GM23338 (cell line): Measurements from ENCODE around the gene TMEM219.

Source experiments
- CREB1 ChIP-seq: fragments of 250-450 bp; sonication (Bioruptor Pico); IDR thresholded peaks from 2 replicates; pipeline ENCODE4 v1.5.0; 2020; ENCODE audit warnings: low read depth, mild to moderate bottlenecking, moderate library complexity
- EZH2 ChIP-seq: fragments of 200-600 bp; sonication (generic); IDR thresholded peaks from one replicate; pipeline ENCODE4 v1.8.0; 2017; ENCODE audit warnings: antibody characterized with exemption, mild to moderate bottlenecking, low read depth; ENCODE audit not compliant: unreplicated experiment
- EZH2phosphoT487 ChIP-seq: fragments of 200-600 bp; sonication (generic); IDR thresholded peaks from one replicate; pipeline ENCODE4 v1.8.1; 2018; ENCODE audit warnings: antibody characterized with exemption; ENCODE audit not compliant: unreplicated experiment
- JUNB ChIP-seq: IDR thresholded peaks from one replicate; pipeline ENCODE4 v1.6.1; 2016; ENCODE audit warnings: antibody characterized with exemption; ENCODE audit not compliant: unreplicated experiment
- POLR2AphosphoS5 ChIP-seq: IDR thresholded peaks from 2 replicates; pipeline ENCODE4 v1.6.1; 2016; ENCODE audit warnings: antibody characterized with exemption, low read depth
- STAT1 ChIP-seq: IDR thresholded peaks from one replicate; pipeline ENCODE4 v1.6.1; 2016; ENCODE audit warnings: antibody characterized with exemption; ENCODE audit not compliant: unreplicated experiment
- ZNF114 ChIP-seq: fragments of 250-450 bp; sonication (Bioruptor Pico); IDR thresholded peaks from 2 replicates; pipeline ENCODE4 v1.5.0; 2020; ENCODE audit warnings: mild to moderate bottlenecking, moderate library complexity
- ZNF331 ChIP-seq: fragments of 250-450 bp; sonication (Bioruptor Pico); IDR thresholded peaks from 2 replicates; pipeline ENCODE4 v1.5.0; 2020; ENCODE audit warnings: low read depth, mild to moderate bottlenecking, moderate library complexity
- TF ChIP-seq, protein P1 (sequence below), 2 experiments: fragments of 200-600 bp in 1 of 2; sonication (generic) in 1 of 2; conservative IDR thresholded peaks; 2 replicates each; pipeline versions ENCODE4 v1.5.1 to v1.6.1; 2016 to 2017; ENCODE audit warnings: antibody characterized with exemption in 2 of 2, low read depth in 2 of 2, mild to moderate bottlenecking in 2 of 2, moderate library complexity in 1 of 2
- TF ChIP-seq, protein P2 (sequence below): IDR thresholded peaks from one replicate; pipeline ENCODE4 v1.6.1; 2018; ENCODE audit warnings: antibody characterized with exemption; ENCODE audit not compliant: unreplicated experiment
- TF ChIP-seq, protein P3 (sequence below): IDR thresholded peaks from 2 replicates; pipeline ENCODE4 v1.6.1; 2016; ENCODE audit warnings: antibody characterized with exemption
- TF ChIP-seq, protein P4 (sequence below): fragments of 250-450 bp; sonication (Bioruptor Pico); IDR thresholded peaks from 2 replicates; pipeline ENCODE4 v1.5.0; 2020; ENCODE audit warnings: mild to moderate bottlenecking, moderate library complexity

DNA sequence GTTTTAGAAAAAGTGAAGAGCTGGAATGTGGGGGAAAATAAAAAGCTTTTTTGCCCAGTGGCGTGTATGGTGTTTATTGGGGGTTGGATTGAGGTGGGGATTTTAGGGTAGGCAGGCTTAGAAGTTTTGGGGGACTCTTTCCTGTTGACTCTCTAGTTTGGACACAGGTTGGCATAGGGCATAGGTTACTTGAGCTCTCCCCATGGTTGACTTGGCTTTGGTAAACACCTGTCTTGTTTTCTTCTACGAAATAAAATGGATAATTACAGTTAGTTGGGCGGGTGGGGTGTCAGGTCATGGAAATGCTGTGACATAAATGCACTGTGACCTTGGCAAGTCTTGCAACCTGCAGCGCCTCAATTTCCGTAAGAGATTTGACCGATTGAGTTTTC lies 11.1 kb downstream of the TMEM219 start:
- TF ChIP-seq EZH2 = no peak
- TF ChIP-seq, protein P1, sequence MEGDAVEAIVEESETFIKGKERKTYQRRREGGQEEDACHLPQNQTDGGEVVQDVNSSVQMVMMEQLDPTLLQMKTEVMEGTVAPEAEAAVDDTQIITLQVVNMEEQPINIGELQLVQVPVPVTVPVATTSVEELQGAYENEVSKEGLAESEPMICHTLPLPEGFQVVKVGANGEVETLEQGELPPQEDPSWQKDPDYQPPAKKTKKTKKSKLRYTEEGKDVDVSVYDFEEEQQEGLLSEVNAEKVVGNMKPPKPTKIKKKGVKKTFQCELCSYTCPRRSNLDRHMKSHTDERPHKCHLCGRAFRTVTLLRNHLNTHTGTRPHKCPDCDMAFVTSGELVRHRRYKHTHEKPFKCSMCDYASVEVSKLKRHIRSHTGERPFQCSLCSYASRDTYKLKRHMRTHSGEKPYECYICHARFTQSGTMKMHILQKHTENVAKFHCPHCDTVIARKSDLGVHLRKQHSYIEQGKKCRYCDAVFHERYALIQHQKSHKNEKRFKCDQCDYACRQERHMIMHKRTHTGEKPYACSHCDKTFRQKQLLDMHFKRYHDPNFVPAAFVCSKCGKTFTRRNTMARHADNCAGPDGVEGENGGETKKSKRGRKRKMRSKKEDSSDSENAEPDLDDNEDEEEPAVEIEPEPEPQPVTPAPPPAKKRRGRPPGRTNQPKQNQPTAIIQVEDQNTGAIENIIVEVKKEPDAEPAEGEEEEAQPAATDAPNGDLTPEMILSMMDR (conservative IDR thresholded peaks at IDR 0.05; ENCODE audit: low read depth in 2 of 2) = no peak
- no peak for TF ChIP-seq POLR2AphosphoS5
- TF ChIP-seq, protein P2, sequence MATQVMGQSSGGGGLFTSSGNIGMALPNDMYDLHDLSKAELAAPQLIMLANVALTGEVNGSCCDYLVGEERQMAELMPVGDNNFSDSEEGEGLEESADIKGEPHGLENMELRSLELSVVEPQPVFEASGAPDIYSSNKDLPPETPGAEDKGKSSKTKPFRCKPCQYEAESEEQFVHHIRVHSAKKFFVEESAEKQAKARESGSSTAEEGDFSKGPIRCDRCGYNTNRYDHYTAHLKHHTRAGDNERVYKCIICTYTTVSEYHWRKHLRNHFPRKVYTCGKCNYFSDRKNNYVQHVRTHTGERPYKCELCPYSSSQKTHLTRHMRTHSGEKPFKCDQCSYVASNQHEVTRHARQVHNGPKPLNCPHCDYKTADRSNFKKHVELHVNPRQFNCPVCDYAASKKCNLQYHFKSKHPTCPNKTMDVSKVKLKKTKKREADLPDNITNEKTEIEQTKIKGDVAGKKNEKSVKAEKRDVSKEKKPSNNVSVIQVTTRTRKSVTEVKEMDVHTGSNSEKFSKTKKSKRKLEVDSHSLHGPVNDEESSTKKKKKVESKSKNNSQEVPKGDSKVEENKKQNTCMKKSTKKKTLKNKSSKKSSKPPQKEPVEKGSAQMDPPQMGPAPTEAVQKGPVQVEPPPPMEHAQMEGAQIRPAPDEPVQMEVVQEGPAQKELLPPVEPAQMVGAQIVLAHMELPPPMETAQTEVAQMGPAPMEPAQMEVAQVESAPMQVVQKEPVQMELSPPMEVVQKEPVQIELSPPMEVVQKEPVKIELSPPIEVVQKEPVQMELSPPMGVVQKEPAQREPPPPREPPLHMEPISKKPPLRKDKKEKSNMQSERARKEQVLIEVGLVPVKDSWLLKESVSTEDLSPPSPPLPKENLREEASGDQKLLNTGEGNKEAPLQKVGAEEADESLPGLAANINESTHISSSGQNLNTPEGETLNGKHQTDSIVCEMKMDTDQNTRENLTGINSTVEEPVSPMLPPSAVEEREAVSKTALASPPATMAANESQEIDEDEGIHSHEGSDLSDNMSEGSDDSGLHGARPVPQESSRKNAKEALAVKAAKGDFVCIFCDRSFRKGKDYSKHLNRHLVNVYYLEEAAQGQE = no peak
- no peak for TF ChIP-seq CREB1
- TF ChIP-seq EZH2phosphoT487 = no peak
- TF ChIP-seq, protein P3, sequence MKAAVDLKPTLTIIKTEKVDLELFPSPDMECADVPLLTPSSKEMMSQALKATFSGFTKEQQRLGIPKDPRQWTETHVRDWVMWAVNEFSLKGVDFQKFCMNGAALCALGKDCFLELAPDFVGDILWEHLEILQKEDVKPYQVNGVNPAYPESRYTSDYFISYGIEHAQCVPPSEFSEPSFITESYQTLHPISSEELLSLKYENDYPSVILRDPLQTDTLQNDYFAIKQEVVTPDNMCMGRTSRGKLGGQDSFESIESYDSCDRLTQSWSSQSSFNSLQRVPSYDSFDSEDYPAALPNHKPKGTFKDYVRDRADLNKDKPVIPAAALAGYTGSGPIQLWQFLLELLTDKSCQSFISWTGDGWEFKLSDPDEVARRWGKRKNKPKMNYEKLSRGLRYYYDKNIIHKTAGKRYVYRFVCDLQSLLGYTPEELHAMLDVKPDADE = no peak
- TF ChIP-seq ZNF114 (CRISPR knock-in tag) = no peak
- no peak for TF ChIP-seq STAT1
- TF ChIP-seq, protein P4, sequence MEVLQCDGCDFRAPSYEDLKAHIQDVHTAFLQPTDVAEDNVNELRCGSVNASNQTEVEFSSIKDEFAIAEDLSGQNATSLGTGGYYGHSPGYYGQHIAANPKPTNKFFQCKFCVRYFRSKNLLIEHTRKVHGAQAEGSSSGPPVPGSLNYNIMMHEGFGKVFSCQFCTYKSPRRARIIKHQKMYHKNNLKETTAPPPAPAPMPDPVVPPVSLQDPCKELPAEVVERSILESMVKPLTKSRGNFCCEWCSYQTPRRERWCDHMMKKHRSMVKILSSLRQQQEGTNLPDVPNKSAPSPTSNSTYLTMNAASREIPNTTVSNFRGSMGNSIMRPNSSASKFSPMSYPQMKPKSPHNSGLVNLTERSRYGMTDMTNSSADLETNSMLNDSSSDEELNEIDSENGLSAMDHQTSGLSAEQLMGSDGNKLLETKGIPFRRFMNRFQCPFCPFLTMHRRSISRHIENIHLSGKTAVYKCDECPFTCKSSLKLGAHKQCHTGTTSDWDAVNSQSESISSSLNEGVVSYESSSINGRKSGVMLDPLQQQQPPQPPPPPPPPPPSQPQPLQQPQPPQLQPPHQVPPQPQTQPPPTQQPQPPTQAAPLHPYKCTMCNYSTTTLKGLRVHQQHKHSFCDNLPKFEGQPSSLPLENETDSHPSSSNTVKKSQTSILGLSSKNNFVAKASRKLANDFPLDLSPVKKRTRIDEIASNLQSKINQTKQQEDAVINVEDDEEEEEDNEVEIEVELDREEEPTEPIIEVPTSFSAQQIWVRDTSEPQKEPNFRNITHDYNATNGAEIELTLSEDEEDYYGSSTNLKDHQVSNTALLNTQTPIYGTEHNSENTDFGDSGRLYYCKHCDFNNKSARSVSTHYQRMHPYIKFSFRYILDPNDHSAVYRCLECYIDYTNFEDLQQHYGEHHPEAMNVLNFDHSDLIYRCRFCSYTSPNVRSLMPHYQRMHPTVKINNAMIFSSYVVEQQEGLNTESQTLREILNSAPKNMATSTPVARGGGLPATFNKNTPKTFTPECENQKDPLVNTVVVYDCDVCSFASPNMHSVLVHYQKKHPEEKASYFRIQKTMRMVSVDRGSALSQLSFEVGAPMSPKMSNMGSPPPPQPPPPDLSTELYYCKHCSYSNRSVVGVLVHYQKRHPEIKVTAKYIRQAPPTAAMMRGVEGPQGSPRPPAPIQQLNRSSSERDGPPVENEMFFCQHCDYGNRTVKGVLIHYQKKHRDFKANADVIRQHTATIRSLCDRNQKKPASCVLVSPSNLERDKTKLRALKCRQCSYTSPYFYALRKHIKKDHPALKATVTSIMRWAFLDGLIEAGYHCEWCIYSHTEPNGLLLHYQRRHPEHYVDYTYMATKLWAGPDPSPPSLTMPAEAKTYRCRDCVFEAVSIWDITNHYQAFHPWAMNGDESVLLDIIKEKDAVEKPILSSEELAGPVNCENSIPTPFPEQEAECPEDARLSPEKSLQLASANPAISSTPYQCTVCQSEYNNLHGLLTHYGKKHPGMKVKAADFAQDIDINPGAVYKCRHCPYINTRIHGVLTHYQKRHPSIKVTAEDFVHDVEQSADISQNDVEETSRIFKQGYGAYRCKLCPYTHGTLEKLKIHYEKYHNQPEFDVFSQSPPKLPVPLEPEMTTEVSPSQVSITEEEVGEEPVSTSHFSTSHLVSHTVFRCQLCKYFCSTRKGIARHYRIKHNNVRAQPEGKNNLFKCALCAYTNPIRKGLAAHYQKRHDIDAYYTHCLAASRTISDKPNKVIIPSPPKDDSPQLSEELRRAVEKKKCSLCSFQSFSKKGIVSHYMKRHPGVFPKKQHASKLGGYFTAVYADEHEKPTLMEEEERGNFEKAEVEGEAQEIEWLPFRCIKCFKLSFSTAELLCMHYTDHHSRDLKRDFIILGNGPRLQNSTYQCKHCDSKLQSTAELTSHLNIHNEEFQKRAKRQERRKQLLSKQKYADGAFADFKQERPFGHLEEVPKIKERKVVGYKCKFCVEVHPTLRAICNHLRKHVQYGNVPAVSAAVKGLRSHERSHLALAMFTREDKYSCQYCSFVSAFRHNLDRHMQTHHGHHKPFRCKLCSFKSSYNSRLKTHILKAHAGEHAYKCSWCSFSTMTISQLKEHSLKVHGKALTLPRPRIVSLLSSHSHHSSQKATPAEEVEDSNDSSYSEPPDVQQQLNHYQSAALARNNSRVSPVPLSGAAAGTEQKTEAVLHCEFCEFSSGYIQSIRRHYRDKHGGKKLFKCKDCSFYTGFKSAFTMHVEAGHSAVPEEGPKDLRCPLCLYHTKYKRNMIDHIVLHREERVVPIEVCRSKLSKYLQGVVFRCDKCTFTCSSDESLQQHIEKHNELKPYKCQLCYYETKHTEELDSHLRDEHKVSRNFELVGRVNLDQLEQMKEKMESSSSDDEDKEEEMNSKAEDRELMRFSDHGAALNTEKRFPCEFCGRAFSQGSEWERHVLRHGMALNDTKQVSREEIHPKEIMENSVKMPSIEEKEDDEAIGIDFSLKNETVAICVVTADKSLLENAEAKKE (CRISPR knock-in tag) = no peak
- no peak for TF ChIP-seq JUNB
- TF ChIP-seq ZNF331 (CRISPR knock-in tag) = no peak
